K562 (cell line): Measurements from ENCODE around the gene CMBL.

ENCODE experiments used
- CHD4 ChIP-seq: fragments of 200-600 bp; sonication (generic); IDR thresholded peaks from 3 replicates; pipeline ENCODE4 v1.6.1; 2012; ENCODE audit warnings: low read depth, mild to moderate bottlenecking, mixed read lengths, low read length, inconsistent platforms; ENCODE audit not compliant: insufficient read depth, insufficient replicate concordance, poor library complexity, severe bottlenecking
- CREBBP ChIP-seq: IDR thresholded peaks from one replicate; pipeline ENCODE4 v1.6.1; 2012; ENCODE audit warnings: low read depth, mild to moderate bottlenecking, control low read depth, inconsistent platforms, low read length
- CTCF ChIP-seq, 3 experiments: IDR thresholded peaks in 2 of 3; conservative IDR thresholded peaks in 1 of 3; 2 replicates each; pipeline ENCODE4 v1.5.1; 2011 to 2012; ENCODE audit warnings: low read length in 3 of 3, mild to moderate bottlenecking in 3 of 3, control low read depth in 2 of 3, improper control_type of control experiment in 1 of 3, inconsistent platforms in 1 of 3, low read depth in 1 of 3, mixed read lengths in 1 of 3, moderate library complexity in 1 of 3; ENCODE audit not compliant: insufficient read depth in 2 of 3
- EGR1 ChIP-seq: fragments of 450-650 bp; conservative IDR thresholded peaks from 2 replicates; pipeline ENCODE4 v1.6.1; 2017; ENCODE audit warnings: mild to moderate bottlenecking
- IRF2 ChIP-seq: sonication (generic); formaldehyde crosslinking; IDR thresholded peaks from 2 replicates; pipeline ENCODE4 v1.8.1; 2022; ENCODE audit warnings: mild to moderate bottlenecking, missing genetic modification reagents
- POLR2A ChIP-seq: fragments of 450-650 bp; conservative IDR thresholded peaks from 2 replicates; pipeline ENCODE4 v1.6.1; 2016
- TGIF2 ChIP-seq: sonication (generic); formaldehyde crosslinking; IDR thresholded peaks from 2 replicates; pipeline ENCODE4 v1.8.1; 2022; ENCODE audit warnings: mild to moderate bottlenecking, missing genetic modification reagents, moderate library complexity
- ZBTB8A ChIP-seq: fragments of 450-650 bp; IDR thresholded peaks from 2 replicates; pipeline ENCODE4 v1.6.1; 2018; ENCODE audit warnings: mild to moderate bottlenecking, moderate library complexity; ENCODE audit not compliant: partially characterized antibody
- ZNF696 ChIP-seq: fragments of 250-450 bp; sonication (Bioruptor Pico); conservative IDR thresholded peaks from 2 replicates; pipeline ENCODE4 v1.4.0; 2020; ENCODE audit warnings: mild to moderate bottlenecking, moderate library complexity
- ZNF766 ChIP-seq: fragments of 200-800 bp; sonication (Bioruptor generic); conservative IDR thresholded peaks from 2 replicates; pipeline ENCODE4 v1.6.1; 2016; ENCODE audit warnings: missing genetic modification characterization, missing compliant biosample characterization

- no peak for TF ChIP-seq ZBTB8A
- TF ChIP-seq EGR1: no peak
- no peak for TF ChIP-seq TGIF2 (CRISPR knock-in tag)
- TF ChIP-seq ZNF766: no peak
- TF ChIP-seq CREBBP: no peak
- no peak for TF ChIP-seq CTCF (IDR thresholded peaks at IDR 0.05 in 2 of 3, conservative IDR thresholded peaks at IDR 0.05 in 1 of 3; ENCODE audit: insufficient read depth in 2 of 3, low read depth in 1 of 3, low read length in 3 of 3)
- no peak for TF ChIP-seq CHD4
- TF ChIP-seq POLR2A: no peak
- no peak for TF ChIP-seq IRF2 (CRISPR knock-in tag)
- no peak for TF ChIP-seq ZNF696 (CRISPR knock-in tag)
These were observed 8.3 kb upstream of the CMBL start for GRCh38 chr5:10315824-10316509.
